Measurements from ENCODE around the gene NEBL. TPM values are rescaled to one million over a fixed set of nuclear protein-coding genes. Genes with fewer than 3 reads are reported as not detected.

The NEBL gene
- total RNA-seq, 6 experiments from 2014 or later: 1.2 to 8.3 (median 2.4) TPM

- H3K36me3 ChIP-seq: no peaks in the 10 kb centered on the region
- no peaks in the 10 kb centered on the region for H3K9me3 ChIP-seq
- ATAC-seq (no peak), DNase-seq (no peak)
- H3K4me3 ChIP-seq: no peak overlapping the region
- no peaks in the 10 kb centered on the region for H3K4me1 ChIP-seq
- H3K27ac ChIP-seq: no peak overlapping the region
- 44% methylated on average over 7 of the region's 7 CpGs for WGBS (ENCODE audit: insufficient coverage, low coverage, low lambda C conversion rate, missing lambda C conversion rate)
- no peak for TF ChIP-seq POLR2A (IDR thresholded peaks at IDR 0.05)
- no peak for TF ChIP-seq CTCF (IDR thresholded peaks at IDR 0.05)
- intact Hi-C loops (cut with DNase I): no loop called here
- H3K27me3 ChIP-seq: no peaks in the 10 kb centered on the region
Observed at GRCh38 chr10:20745556-20746375, 151.3 kb downstream of the NEBL start.

GRCh38 chr10:20744821-20745220, 152.3 kb downstream of the NEBL start:
- TF ChIP-seq POLR2A (IDR thresholded peaks at IDR 0.05): no peak
- TF ChIP-seq CTCF (IDR thresholded peaks at IDR 0.05): no peak
- no peak for ATAC-seq
- H3K4me1 ChIP-seq: no peaks in the 10 kb centered on the region
- H3K4me3 ChIP-seq: no peak overlapping the region
- 54% methylated on average over 5 of the region's 5 CpGs for WGBS (ENCODE audit: insufficient coverage, low coverage, low lambda C conversion rate, missing lambda C conversion rate)
- H3K27me3 ChIP-seq: no peaks in the 10 kb centered on the region
- H3K36me3 ChIP-seq: no peaks in the 10 kb centered on the region
- intact Hi-C loops (cut with DNase I): no loop called here
- DNase-seq: no peak
- no peak overlapping the region for H3K27ac ChIP-seq
- no peaks in the 10 kb centered on the region for H3K9me3 ChIP-seq

GRCh38 chr10:20743942-20744341, 153.2 kb downstream of the NEBL start:
- Histone ChIP-seq H3K36me3 (no peaks in the 10 kb centered on the region), H3K4me1 (no peaks in the 10 kb centered on the region), H3K9me3 (no peaks in the 10 kb centered on the region), H3K27ac (no peak overlapping the region), H3K4me3 (no peak overlapping the region), H3K27me3 (no peaks in the 10 kb centered on the region)
- TF ChIP-seq POLR2A (IDR thresholded peaks at IDR 0.05) (no peak), CTCF (IDR thresholded peaks at IDR 0.05) (no peak)
- WGBS (ENCODE audit: insufficient coverage, low coverage, low lambda C conversion rate, missing lambda C conversion rate): 43% methylated on average over 5 of the region's 5 CpGs
- no peak for ATAC-seq
- intact Hi-C loops (cut with DNase I): no loop called here
- DNase-seq: no peak

GRCh38 chr10:20742737-20743541, 154.2 kb downstream of the NEBL start:
- intact Hi-C loops (cut with DNase I): no loop called here
- H3K36me3 ChIP-seq: no peaks in the 10 kb centered on the region
- ATAC-seq (no peak), DNase-seq (no peak)
- H3K4me3 ChIP-seq: no peak overlapping the region
- H3K9me3 ChIP-seq: no peaks in the 10 kb centered on the region
- TF ChIP-seq POLR2A (IDR thresholded peaks at IDR 0.05) (no peak), CTCF (IDR thresholded peaks at IDR 0.05) (no peak)
- H3K4me1 ChIP-seq: no peaks in the 10 kb centered on the region
- WGBS (ENCODE audit: insufficient coverage, low coverage, low lambda C conversion rate, missing lambda C conversion rate): 54% methylated on average over 4 of the region's 4 CpGs
- no peak overlapping the region for H3K27ac ChIP-seq
- H3K27me3 ChIP-seq: no peaks in the 10 kb centered on the region

Data from right lobe of liver (tissue), 6 donors.